ENCODE results near the gene MCC. TPM values are rescaled to one million over a fixed set of nuclear protein-coding genes. Genes with fewer than 3 reads are reported as not detected.
A peak's percentile ranks its signal among the peaks of the same experiment; 100 is the strongest.

The MCC gene
- total RNA-seq, 1 donor from 2014 or later: 33.9 TPM

GRCh38 chr5:113204525-113205161 lies 283.6 kb downstream of the MCC start:
- no peak for DNase-seq (ENCODE audit: low spot score in 2 of 2, unreplicated experiment in 2 of 2)
- Mint-ChIP-seq H3K27ac (peak overlapping the region; percentile 60), H3K27me3 (ENCODE audit: low read depth) (no peaks in the 10 kb centered on the region), H3K4me1 (peaks cover 49% of the 10 kb centered on the region), H3K36me3 (no peaks in the 10 kb centered on the region), H3K9me3 (no peaks in the 10 kb centered on the region), H3K4me3 (no peak overlapping the region)
- no peak for TF ChIP-seq CTCF (IDR thresholded peaks at IDR 0.05; ENCODE audit: unreplicated experiment)

DNA sequence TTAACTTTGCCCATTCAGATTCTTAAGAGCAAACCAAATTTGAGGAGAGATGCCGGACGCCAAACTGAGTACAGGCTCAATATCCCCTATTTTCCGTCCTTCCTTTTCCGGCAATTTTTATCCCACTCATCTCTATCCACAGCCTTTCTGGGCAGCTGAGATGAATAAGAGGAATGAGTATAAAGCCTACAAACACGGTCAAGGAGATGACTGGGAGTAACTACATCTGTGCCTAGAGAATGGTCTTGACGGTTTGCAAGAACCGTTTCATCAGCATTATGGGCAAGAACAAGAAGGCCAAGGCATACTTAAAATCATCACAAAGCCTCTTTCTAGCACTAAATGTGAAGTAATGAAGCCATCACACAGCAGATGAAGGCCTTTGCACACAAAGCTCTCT lies 284.3 kb downstream of the MCC start:
- no peak for DNase-seq (ENCODE audit: low spot score in 2 of 2, unreplicated experiment in 2 of 2)
- Mint-ChIP-seq H3K4me3 (no peak overlapping the region), H3K27ac (no peak overlapping the region), H3K27me3 (ENCODE audit: low read depth) (no peaks in the 10 kb centered on the region), H3K4me1 (peaks cover 53% of the 10 kb centered on the region), H3K9me3 (no peaks in the 10 kb centered on the region), H3K36me3 (no peaks in the 10 kb centered on the region)
- TF ChIP-seq CTCF (IDR thresholded peaks at IDR 0.05; ENCODE audit: unreplicated experiment): no peak

DNA sequence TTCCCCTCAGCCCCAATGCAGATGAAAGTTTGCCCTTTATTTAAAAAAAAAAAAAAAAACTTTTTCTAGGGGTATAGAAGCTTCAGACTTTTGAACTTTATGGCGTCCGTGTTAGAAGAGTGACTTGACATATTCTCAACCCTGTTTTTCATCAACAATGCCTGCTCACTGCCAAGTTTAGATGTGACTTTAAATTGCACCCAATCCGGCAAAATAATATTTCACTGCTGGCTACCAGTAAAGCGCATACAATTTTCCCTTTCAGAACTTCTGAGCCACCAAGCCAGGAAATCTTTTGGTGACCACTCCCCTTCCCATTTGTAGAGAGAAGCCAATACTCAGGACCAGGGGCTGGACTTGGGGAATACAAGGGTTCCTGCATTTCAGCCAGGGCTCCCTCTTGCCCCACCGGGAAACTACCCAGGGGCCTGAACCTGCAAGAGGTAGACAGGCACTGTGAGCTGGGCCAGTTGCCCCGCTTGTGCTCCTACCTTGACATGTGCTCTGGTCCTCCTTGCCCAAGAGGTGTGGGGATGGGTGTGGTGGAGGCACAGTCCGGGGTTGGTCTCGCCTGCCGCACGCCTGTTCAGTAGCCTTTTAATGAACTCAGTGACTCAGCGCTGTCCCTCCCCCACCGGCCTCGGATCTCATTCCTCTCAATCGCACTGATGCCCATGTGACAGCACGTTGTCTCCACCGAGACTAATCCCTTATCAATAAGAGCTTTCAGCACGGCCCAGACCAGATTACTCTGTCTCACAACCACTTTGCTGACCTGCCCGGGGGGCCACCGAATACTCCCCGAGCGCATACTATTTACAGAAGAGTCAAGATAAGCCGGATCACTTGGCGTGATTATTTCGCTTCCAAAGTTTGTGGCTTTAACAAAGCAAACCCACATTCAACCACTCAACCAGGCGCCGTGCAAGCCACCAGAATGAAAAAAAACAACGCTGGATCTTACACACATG lies 285.2 kb downstream of the MCC start:
- H3K4me3 Mint-ChIP-seq: peak overlapping the region; percentile 50
- no peaks in the 10 kb centered on the region for H3K9me3 Mint-ChIP-seq
- no peaks in the 10 kb centered on the region for H3K36me3 Mint-ChIP-seq
- no peak for TF ChIP-seq CTCF (IDR thresholded peaks at IDR 0.05; ENCODE audit: unreplicated experiment)
- no peaks in the 10 kb centered on the region for H3K27me3 Mint-ChIP-seq (ENCODE audit: low read depth)
- H3K27ac Mint-ChIP-seq: peak overlapping the region; percentile 64
- H3K4me1 Mint-ChIP-seq: peaks cover 54% of the 10 kb centered on the region
- DNase-seq (ENCODE audit: low spot score in 2 of 2, unreplicated experiment in 2 of 2): no peak

DNA sequence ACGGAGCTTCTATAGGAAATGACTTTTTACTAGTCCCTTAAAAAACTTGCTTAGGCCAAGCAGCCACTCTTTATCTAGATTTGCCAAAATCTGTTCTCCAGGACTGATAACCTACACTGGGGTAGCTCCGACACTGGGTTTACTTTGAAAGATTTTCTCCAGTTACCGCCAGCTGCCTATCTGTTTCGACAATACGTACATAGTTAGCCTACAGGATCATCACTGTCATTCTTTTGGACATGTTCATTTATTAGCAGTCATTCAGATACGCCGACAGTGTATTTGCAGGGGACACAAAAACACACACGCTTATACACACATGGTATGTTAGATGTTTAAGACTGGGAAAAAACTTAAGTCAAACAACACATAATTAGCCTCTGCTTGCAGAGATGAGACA lies 286.0 kb downstream of the MCC start:
- DNase-seq (ENCODE audit: low spot score in 2 of 2, unreplicated experiment in 2 of 2): no peak
- Mint-ChIP-seq H3K27me3 (ENCODE audit: low read depth) (no peaks in the 10 kb centered on the region), H3K4me1 (peaks cover 60% of the 10 kb centered on the region), H3K4me3 (peak overlapping the region; percentile 7), H3K27ac (peak overlapping the region; percentile 51), H3K9me3 (no peaks in the 10 kb centered on the region), H3K36me3 (no peaks in the 10 kb centered on the region)
- TF ChIP-seq CTCF (IDR thresholded peaks at IDR 0.05; ENCODE audit: unreplicated experiment): no peak

DNA sequence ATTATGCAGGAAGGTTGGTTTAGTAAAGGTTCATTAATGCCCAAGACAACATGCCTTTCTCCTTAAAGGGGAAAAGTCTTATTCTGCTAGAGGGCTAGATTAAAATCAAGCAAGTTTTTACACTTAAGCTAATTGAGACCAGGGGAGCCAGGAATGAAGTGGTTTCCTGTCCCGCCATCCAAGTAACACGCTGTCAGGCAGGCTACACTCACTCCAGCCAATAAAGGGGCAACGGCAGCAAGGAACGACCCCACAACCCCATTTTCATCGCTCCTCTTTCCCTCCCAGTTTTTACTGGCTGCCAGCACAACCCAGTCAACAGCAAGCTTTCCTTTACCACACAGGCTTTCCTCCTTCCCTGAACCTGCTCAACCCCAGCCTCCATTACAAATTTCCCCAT lies 286.5 kb downstream of the MCC start:
- Mint-ChIP-seq H3K4me3 (peak overlapping the region; percentile 7), H3K9me3 (no peaks in the 10 kb centered on the region), H3K4me1 (peaks cover 60% of the 10 kb centered on the region), H3K27ac (peak overlapping the region; percentile 51), H3K27me3 (ENCODE audit: low read depth) (no peaks in the 10 kb centered on the region), H3K36me3 (no peaks in the 10 kb centered on the region)
- no peak for DNase-seq (ENCODE audit: low spot score in 2 of 2, unreplicated experiment in 2 of 2)
- no peak for TF ChIP-seq CTCF (IDR thresholded peaks at IDR 0.05; ENCODE audit: unreplicated experiment)

All from mesothelial cell of epicardium (in vitro differentiated cells).